HG02588 (cell line): ENCODE results near the gene POLR1C.
A peak's percentile ranks its signal among the peaks of the same experiment; 100 is the strongest.
"Not testable (repeated sequence)": the region's sequence is repeated elsewhere in the genome, so short reads cannot be mapped to it uniquely, and the experiment has no call there.

Experiments used
- ATAC-seq: cut with Tn5 transposase; IDR thresholded peaks from one replicate; pipeline ENCODE4 v1.9.1; 2021; ENCODE audit warnings: mild to moderate bottlenecking, moderate library complexity; ENCODE audit not compliant: unreplicated experiment

Gene POLR1C

GRCh38 chr6:43509142-43509983, 7.5 kb upstream of the POLR1C start:
- ATAC-seq: no peak

GRCh38 chr6:43509984-43510826, 6.7 kb upstream of the POLR1C start, which contains the start of gene LRRC73:
Gene LRRC73, minus strand, starts transcription at chr6:43510346. Its CDS starts 561 bp downstream, at chr6:43509785.
- ATAC-seq: peak; percentile 59

- no peak for ATAC-seq
These were observed 6.1 kb upstream of the POLR1C start for GRCh38 chr6:43510827-43511163.

- ATAC-seq: no peak
These were observed 5.0 kb upstream of the POLR1C start for GRCh38 chr6:43511824-43512415.

- ATAC-seq: no peak
These were observed 1.1 kb upstream of the POLR1C start for GRCh38 chr6:43515808-43516207.

GRCh38 chr6:43516367-43516696, 557 bp upstream of the POLR1C start:
- no peak for ATAC-seq

GRCh38 chr6:43517505-43518357, 842 bp downstream of the POLR1C start:
- ATAC-seq: no peak

- no peak for ATAC-seq
These were observed 3.2 kb downstream of the POLR1C start for GRCh38 chr6:43520097-43520496.

GRCh38 chr6:43521836-43522235, 4.9 kb downstream of the POLR1C start:
- no peak for ATAC-seq

- ATAC-seq: no peak
These were observed 5.8 kb downstream of the POLR1C start for GRCh38 chr6:43522547-43523261.

GRCh38 chr6:43523284-43523683, 6.4 kb downstream of the POLR1C start:
- no peak for ATAC-seq

GRCh38 chr6:43524483-43524961, 7.6 kb downstream of the POLR1C start:
- ATAC-seq: no peak

- no peak for ATAC-seq
These were observed 15.3 kb downstream of the POLR1C start for GRCh38 chr6:43532201-43532600.

GRCh38 chr6:43538986-43539385, 22.1 kb downstream of the POLR1C start:
- not testable (repeated sequence) for ATAC-seq

- not testable (repeated sequence) for ATAC-seq
These were observed 22.5 kb downstream of the POLR1C start for GRCh38 chr6:43539409-43539808.

- ATAC-seq: no peak
These were observed 23.6 kb downstream of the POLR1C start for GRCh38 chr6:43540507-43540906.

GRCh38 chr6:43541774-43542471, 25.0 kb downstream of the POLR1C start:
- no peak for ATAC-seq

- no peak for ATAC-seq
These were observed 27.6 kb downstream of the POLR1C start for GRCh38 chr6:43544461-43544860.

GRCh38 chr6:43547222-43547621, 30.3 kb downstream of the POLR1C start:
- no peak for ATAC-seq
